ENCODE data around the gene KASH5.

GRCh38 chr19:49448432-49448786 is 60.4 kb downstream of the KASH5 start:
- TF ChIP-seq CEBPB (IDR thresholded peaks at IDR 0.05; ENCODE audit: low read depth, low read length) (no peak), KDM5A (IDR thresholded peaks at IDR 0.05; ENCODE audit: low read length) (no peak)
